ENCODE measurements around the gene NPY5R.

GRCh38 chr4:163300445-163300844 lies 43.2 kb upstream of the NPY5R start:
- TF ChIP-seq, protein P1, sequence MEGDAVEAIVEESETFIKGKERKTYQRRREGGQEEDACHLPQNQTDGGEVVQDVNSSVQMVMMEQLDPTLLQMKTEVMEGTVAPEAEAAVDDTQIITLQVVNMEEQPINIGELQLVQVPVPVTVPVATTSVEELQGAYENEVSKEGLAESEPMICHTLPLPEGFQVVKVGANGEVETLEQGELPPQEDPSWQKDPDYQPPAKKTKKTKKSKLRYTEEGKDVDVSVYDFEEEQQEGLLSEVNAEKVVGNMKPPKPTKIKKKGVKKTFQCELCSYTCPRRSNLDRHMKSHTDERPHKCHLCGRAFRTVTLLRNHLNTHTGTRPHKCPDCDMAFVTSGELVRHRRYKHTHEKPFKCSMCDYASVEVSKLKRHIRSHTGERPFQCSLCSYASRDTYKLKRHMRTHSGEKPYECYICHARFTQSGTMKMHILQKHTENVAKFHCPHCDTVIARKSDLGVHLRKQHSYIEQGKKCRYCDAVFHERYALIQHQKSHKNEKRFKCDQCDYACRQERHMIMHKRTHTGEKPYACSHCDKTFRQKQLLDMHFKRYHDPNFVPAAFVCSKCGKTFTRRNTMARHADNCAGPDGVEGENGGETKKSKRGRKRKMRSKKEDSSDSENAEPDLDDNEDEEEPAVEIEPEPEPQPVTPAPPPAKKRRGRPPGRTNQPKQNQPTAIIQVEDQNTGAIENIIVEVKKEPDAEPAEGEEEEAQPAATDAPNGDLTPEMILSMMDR (conservative IDR thresholded peaks at IDR 0.05): no peak
- no peak for TF ChIP-seq EZH2 (IDR thresholded peaks at IDR 0.05; ENCODE audit: low read depth)
